ENCODE measurements around the gene ARL6IP5. TPM values are rescaled to one million over a fixed set of nuclear protein-coding genes. Genes with fewer than 3 reads are reported as not detected.

ARL6IP5 gene
- total RNA-seq, 1 donor from 2014 or later = 60.5 TPM

DNA sequence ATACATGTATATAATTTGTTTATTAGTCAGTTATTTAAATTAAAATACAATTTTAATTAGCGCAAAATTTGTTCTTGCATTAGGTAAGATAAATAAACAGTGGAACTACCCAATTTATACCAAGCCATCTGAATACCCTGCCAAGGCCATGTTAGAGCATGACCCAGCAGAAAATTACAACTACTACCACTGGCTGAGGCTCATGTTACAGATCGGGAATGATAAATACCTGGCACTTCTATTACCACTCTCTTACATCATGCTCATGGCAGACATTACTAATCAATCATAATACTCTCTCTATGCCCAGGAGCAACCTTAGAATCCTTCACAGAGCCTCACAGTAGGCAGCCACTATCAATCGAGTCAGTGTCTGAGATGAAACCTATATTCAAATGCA lies 58.9 kb downstream of the ARL6IP5 start:
- Histone ChIP-seq H3K27ac (ENCODE audit: low read depth, low read length) (peak overlapping the region; percentile 76), H3K9ac (ENCODE audit: low read depth in 1 of 3, low read length in 3 of 3) (peak overlapping the region; percentile 10 to 42 (median 17)), H3K9me3 (ENCODE audit: control insufficient read depth in 3 of 3, low read length in 3 of 3) (no peaks in the 10 kb centered on the region), H3K4me1 (ENCODE audit: control insufficient read depth in 3 of 3, insufficient read depth in 3 of 3, low read length in 3 of 3) (peaks cover 6 to 32% (median 12%) of the 10 kb centered on the region in 3 donors), H3K4me3 (ENCODE audit: low read length in 3 of 3) (peak overlapping the region in 2 of 3 donors; percentile 27 to 45), H3K27me3 (ENCODE audit: control insufficient read depth in 3 of 3, insufficient read depth in 3 of 3, low read length in 3 of 3) (no peaks in the 10 kb centered on the region), H3K36me3 (ENCODE audit: control insufficient read depth in 3 of 3, insufficient read depth in 3 of 3, low read length in 3 of 3) (no peaks in the 10 kb centered on the region)

- no peaks in the 10 kb centered on the region for H3K36me3 ChIP-seq (ENCODE audit: control insufficient read depth in 3 of 3, insufficient read depth in 3 of 3, low read length in 3 of 3)
- H3K4me1 ChIP-seq (ENCODE audit: control insufficient read depth in 3 of 3, insufficient read depth in 3 of 3, low read length in 3 of 3) = peaks cover 11 to 36% (median 12%) of the 10 kb centered on the region in 3 donors
- peak overlapping the region; percentile 76 for H3K27ac ChIP-seq (ENCODE audit: low read depth, low read length)
- no peaks in the 10 kb centered on the region for H3K27me3 ChIP-seq (ENCODE audit: control insufficient read depth in 3 of 3, insufficient read depth in 3 of 3, low read length in 3 of 3)
- H3K9me3 ChIP-seq (ENCODE audit: control insufficient read depth in 3 of 3, low read length in 3 of 3) = no peaks in the 10 kb centered on the region
- peak overlapping the region in 2 of 3 donors; percentile 23 to 28 for H3K9ac ChIP-seq (ENCODE audit: low read depth in 1 of 3, low read length in 3 of 3)
- no peak overlapping the region for H3K4me3 ChIP-seq (ENCODE audit: low read length in 3 of 3)
Measured at GRCh38 chr3:69144631-69145245, 60.0 kb downstream of the ARL6IP5 start.

GRCh38 chr3:69145688-69146087 lies 61.0 kb downstream of the ARL6IP5 start:
- no peak overlapping the region for H3K27ac ChIP-seq (ENCODE audit: low read depth, low read length)
- H3K36me3 ChIP-seq (ENCODE audit: control insufficient read depth in 3 of 3, insufficient read depth in 3 of 3, low read length in 3 of 3) = no peaks in the 10 kb centered on the region
- H3K4me3 ChIP-seq (ENCODE audit: low read length in 3 of 3) = no peak overlapping the region
- no peaks in the 10 kb centered on the region for H3K9me3 ChIP-seq (ENCODE audit: control insufficient read depth in 3 of 3, low read length in 3 of 3)
- H3K9ac ChIP-seq (ENCODE audit: low read depth in 1 of 3, low read length in 3 of 3) = no peak overlapping the region
- H3K4me1 ChIP-seq (ENCODE audit: control insufficient read depth in 3 of 3, insufficient read depth in 3 of 3, low read length in 3 of 3) = peaks cover 11 to 36% (median 12%) of the 10 kb centered on the region in 3 donors
- H3K27me3 ChIP-seq (ENCODE audit: control insufficient read depth in 3 of 3, insufficient read depth in 3 of 3, low read length in 3 of 3) = no peaks in the 10 kb centered on the region

DNA sequence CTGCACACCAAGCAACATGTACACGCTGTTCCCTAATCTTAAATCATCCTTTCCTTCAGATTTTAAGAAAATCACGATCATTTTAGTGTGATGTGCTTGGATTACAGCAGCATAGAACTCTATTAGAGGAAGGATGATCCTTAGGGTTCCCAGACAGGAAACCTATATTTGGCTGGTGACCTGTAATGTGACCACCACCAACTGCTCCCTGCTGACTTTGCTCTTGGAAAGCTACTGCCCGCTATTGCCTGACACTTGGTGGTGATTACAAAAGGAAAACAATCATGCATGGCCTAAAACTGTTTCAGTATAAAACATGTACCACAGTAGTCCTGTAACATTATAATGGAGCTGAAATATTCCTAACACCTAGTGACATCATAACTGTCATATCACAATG lies 64.8 kb downstream of the ARL6IP5 start:
- Histone ChIP-seq H3K9me3 (ENCODE audit: control insufficient read depth in 3 of 3, low read length in 3 of 3) (no peaks in the 10 kb centered on the region), H3K4me3 (ENCODE audit: low read length in 3 of 3) (peak overlapping the region in 1 of 3 donors; percentile 39), H3K27me3 (ENCODE audit: control insufficient read depth in 3 of 3, insufficient read depth in 3 of 3, low read length in 3 of 3) (no peaks in the 10 kb centered on the region), H3K27ac (ENCODE audit: low read depth, low read length) (peak overlapping the region; percentile 82), H3K36me3 (ENCODE audit: control insufficient read depth in 3 of 3, insufficient read depth in 3 of 3, low read length in 3 of 3) (no peaks in the 10 kb centered on the region), H3K9ac (ENCODE audit: low read depth in 1 of 3, low read length in 3 of 3) (peak overlapping the region in 1 of 3 donors; percentile 54), H3K4me1 (ENCODE audit: control insufficient read depth in 3 of 3, insufficient read depth in 3 of 3, low read length in 3 of 3) (peaks cover 2 to 13% (median 5%) of the 10 kb centered on the region in 3 donors)

Small RNA genes within 50 kb of the gene (small RNA-seq; reads per million reads assigned to genes)
- gene MIR3136 = 0.09 reads per million

Other genes starting within 250 kb of the ARL6IP5 start
- gene TAFA4, start 152.4 kb upstream of the ARL6IP5 start, total RNA-seq = under 0.01 TPM
- gene EOGT, start 71.3 kb upstream of the ARL6IP5 start, total RNA-seq = 13.0 TPM
- 12.5 TPM for gene TMF1, start 32.6 kb upstream of the ARL6IP5 start, total RNA-seq
- gene UBA3, start 4.6 kb upstream of the ARL6IP5 start, total RNA-seq = 48.5 TPM
- gene LMOD3, start 37.7 kb downstream of the ARL6IP5 start, total RNA-seq = 31.8 TPM